T-helper 2 cell treated with Interferon-gamma antibody and Interleukin-4, amounts not matched to agents 5 μg/mL and 100 μg/mL, for 36 hours (primary cell): Measurements from ENCODE around the gene SH3PXD2A.

ENCODE experiments used
- DNase-seq: peaks from one replicate; pipeline ENCODE4 v3.0.0; 2021; ENCODE audit warnings: low spot score
- H3K27ac Mint-ChIP-seq: one replicate; pipeline ENCODE4 v1.8.0; 2021; ENCODE audit warnings: mild to moderate bottlenecking, mixed read lengths
- H3K27me3 Mint-ChIP-seq: one replicate; pipeline ENCODE4 v1.8.0; 2021; ENCODE audit warnings: low read depth, mixed read lengths
- H3K36me3 Mint-ChIP-seq: one replicate; pipeline ENCODE4 v1.8.0; 2021; ENCODE audit warnings: low read depth, mixed read lengths
- H3K4me1 Mint-ChIP-seq: one replicate; pipeline ENCODE4 v1.8.0; 2021; ENCODE audit warnings: low read depth, mixed read lengths
- H3K4me3 Mint-ChIP-seq: one replicate; pipeline ENCODE4 v1.8.0; 2022; ENCODE audit warnings: mild to moderate bottlenecking, moderate library complexity, mixed read lengths
- H3K9me3 Mint-ChIP-seq: one replicate; pipeline ENCODE4 v1.8.0; 2021; ENCODE audit warnings: mixed read lengths

Gene SH3PXD2A

DNA sequence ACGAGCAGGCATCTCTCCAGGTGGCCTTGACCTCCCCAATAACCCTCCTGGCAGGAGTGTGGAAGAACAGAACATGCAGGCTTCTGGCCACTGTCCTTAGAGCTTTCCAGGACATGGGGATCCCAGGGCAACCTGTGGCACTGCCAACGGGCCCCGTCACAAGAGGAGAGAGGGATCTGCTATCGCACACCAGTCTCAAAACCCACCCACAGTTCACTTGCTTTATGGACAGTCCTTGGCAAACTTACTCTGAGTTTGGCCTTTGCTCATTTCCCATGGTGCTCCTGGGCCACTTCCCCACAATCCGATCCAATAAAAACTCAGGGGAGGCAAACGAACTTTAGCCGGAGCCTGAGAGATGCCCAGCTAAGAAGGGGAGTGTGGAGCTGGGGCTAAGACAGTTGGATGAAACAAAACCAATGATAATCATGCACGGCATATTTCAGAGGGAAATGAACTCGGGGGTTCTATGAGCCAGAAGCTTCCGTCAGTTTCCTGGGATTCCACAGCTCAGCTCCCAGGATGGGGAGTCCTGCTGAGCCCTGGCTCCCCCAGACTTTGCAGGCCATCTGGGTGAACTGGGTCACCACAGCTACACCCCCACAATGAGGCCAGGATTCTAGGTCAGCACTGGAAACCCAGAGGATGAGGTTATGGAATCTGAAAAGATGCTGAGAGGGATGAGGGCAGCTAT is 203.4 kb downstream of the SH3PXD2A start:
- Mint-ChIP-seq H3K36me3 (peaks cover 3% of the 10 kb centered on the region), H3K4me3 (no peak overlapping the region), H3K9me3 (peaks cover 1% of the 10 kb centered on the region)

DNA sequence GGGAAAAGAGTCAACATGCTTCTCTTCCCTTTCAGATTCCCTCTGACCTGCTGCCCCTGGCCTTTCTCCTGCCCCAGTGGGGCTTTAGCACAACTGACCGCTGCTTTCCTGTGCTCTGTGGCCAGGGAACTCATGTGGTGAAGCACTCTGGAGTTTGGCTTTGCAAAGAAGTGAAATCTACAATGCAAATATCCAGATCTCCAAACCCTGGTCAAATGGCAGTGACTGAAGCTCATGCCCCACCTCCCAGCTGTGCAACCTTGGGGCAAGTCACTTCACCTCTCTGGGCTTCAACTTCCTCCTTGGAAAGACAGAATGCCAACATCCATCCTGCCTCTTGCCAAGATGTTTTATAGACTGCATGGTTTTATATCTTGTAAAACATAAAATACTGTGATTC is 204.0 kb downstream of the SH3PXD2A start:
- Mint-ChIP-seq H3K27ac (no peak overlapping the region), H3K9me3 (no peaks in the 10 kb centered on the region), H3K4me3 (no peak overlapping the region), H3K36me3 (no peaks in the 10 kb centered on the region), H3K4me1 (peaks cover 4% of the 10 kb centered on the region), H3K27me3 (no peaks in the 10 kb centered on the region)
- no peak for DNase-seq

More for the DNA sequence above, 203.4 kb downstream of the SH3PXD2A start:
- Mint-ChIP-seq H3K27ac (no peak overlapping the region), H3K4me1 (peaks cover 4% of the 10 kb centered on the region), H3K27me3 (no peaks in the 10 kb centered on the region)
- DNase-seq = no peak

- Mint-ChIP-seq H3K27ac (no peak overlapping the region), H3K4me3 (no peak overlapping the region), H3K27me3 (no peaks in the 10 kb centered on the region), H3K4me1 (peaks cover 4% of the 10 kb centered on the region), H3K9me3 (no peaks in the 10 kb centered on the region), H3K36me3 (no peaks in the 10 kb centered on the region)
- DNase-seq = no peak
Measured at GRCh38 chr10:103649654-103650423, 205.5 kb downstream of the SH3PXD2A start.

DNA sequence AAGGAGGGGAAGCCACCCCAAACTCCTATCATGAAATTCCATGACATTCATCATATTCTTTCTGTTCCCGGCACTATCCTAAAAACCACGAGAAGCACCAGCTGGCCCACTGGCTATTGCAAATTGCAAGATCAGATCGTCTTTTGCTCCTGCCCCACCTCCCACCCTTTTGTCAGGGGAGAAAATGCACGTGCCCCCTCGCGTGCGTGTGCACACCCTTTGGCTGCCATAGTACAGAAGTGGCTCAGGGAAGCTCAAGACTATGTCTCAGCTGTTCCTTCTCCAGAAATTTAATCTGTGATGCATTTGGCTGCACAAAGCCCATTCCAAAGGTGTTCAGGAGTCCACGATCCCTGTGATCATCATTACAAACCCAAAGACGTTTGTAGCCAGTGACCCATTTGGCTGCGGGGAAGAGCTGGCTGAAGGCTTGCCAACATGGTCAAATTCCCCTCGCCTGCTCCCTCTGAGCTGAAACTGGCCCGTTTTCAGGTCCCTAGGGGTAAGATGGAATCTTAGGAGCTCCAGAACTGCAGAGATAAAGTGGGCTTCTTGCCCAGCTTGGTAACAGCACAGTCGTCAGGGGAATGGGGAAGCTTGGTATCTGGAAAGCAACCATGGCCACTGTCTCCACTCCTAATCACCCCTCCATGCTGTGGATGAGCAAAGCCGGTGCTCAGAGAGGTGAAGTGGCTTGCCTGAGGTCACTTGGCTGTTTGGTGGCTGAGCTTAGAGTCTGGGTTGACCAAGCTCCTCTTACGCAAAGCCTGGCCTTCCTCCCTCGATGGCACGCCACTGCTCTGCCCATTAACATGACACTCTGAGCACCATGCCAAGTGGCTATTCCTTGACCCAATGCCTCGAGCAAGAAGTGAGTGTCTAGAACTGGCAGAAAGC is 206.5 kb downstream of the SH3PXD2A start:
- H3K9me3 Mint-ChIP-seq = no peaks in the 10 kb centered on the region
- H3K27me3 Mint-ChIP-seq = no peaks in the 10 kb centered on the region
- no peak for DNase-seq
- H3K36me3 Mint-ChIP-seq = no peaks in the 10 kb centered on the region
- H3K27ac Mint-ChIP-seq = no peak overlapping the region
- H3K4me1 Mint-ChIP-seq = peaks cover 4% of the 10 kb centered on the region
- H3K4me3 Mint-ChIP-seq = no peak overlapping the region

GRCh38 chr10:103648251-103648635 is 207.1 kb downstream of the SH3PXD2A start:
- Mint-ChIP-seq H3K9me3 (no peaks in the 10 kb centered on the region), H3K36me3 (no peaks in the 10 kb centered on the region), H3K27me3 (no peaks in the 10 kb centered on the region), H3K27ac (no peak overlapping the region), H3K4me1 (peaks cover 4% of the 10 kb centered on the region), H3K4me3 (no peak overlapping the region)
- no peak for DNase-seq

- H3K36me3 Mint-ChIP-seq = no peaks in the 10 kb centered on the region
- H3K4me1 Mint-ChIP-seq = no peaks in the 10 kb centered on the region
- no peaks in the 10 kb centered on the region for H3K27me3 Mint-ChIP-seq
- no peak for DNase-seq
- H3K4me3 Mint-ChIP-seq = no peak overlapping the region
- H3K27ac Mint-ChIP-seq = no peak overlapping the region
- no peaks in the 10 kb centered on the region for H3K9me3 Mint-ChIP-seq
Measured at GRCh38 chr10:103646304-103646703, 209.1 kb downstream of the SH3PXD2A start.

GRCh38 chr10:103645141-103646054 is 210.0 kb downstream of the SH3PXD2A start:
- no peak for DNase-seq
- Mint-ChIP-seq H3K9me3 (no peaks in the 10 kb centered on the region), H3K36me3 (no peaks in the 10 kb centered on the region), H3K4me1 (no peaks in the 10 kb centered on the region), H3K4me3 (no peak overlapping the region), H3K27ac (no peak overlapping the region), H3K27me3 (no peaks in the 10 kb centered on the region)

DNA sequence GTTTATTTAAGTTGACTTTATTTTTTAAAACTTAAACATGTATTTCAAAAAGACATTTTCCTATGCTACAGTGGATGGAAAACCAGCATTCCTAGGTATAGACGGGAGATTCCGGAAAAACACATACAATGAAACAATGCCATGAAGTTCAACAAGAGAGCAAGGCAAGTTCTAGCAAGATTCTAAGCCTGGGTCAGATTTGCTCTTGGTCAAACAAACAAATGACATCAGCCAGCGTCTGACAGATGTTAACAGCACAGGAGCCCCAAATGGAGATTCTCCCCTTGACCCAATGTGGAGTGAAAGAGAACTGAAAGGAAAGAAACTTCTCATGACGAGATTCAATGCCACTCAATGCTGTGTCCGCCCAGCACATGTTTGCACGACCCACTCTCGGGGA is 212.0 kb downstream of the SH3PXD2A start:
- Mint-ChIP-seq H3K4me1 (no peaks in the 10 kb centered on the region), H3K27me3 (no peaks in the 10 kb centered on the region), H3K36me3 (no peaks in the 10 kb centered on the region), H3K9me3 (no peaks in the 10 kb centered on the region), H3K27ac (no peak overlapping the region), H3K4me3 (no peak overlapping the region)
- no peak for DNase-seq

- H3K9me3 Mint-ChIP-seq = no peaks in the 10 kb centered on the region
- no peak for DNase-seq
- H3K4me1 Mint-ChIP-seq = no peaks in the 10 kb centered on the region
- no peak overlapping the region for H3K27ac Mint-ChIP-seq
- H3K4me3 Mint-ChIP-seq = no peak overlapping the region
- H3K36me3 Mint-ChIP-seq = no peaks in the 10 kb centered on the region
- no peaks in the 10 kb centered on the region for H3K27me3 Mint-ChIP-seq
Measured at GRCh38 chr10:103641326-103641725, 214.1 kb downstream of the SH3PXD2A start.

GRCh38 chr10:103640436-103641181 is 214.8 kb downstream of the SH3PXD2A start:
- Mint-ChIP-seq H3K9me3 (no peaks in the 10 kb centered on the region), H3K36me3 (no peaks in the 10 kb centered on the region), H3K4me1 (no peaks in the 10 kb centered on the region), H3K27me3 (no peaks in the 10 kb centered on the region), H3K27ac (no peak overlapping the region), H3K4me3 (no peak overlapping the region)
- no peak for DNase-seq

DNA sequence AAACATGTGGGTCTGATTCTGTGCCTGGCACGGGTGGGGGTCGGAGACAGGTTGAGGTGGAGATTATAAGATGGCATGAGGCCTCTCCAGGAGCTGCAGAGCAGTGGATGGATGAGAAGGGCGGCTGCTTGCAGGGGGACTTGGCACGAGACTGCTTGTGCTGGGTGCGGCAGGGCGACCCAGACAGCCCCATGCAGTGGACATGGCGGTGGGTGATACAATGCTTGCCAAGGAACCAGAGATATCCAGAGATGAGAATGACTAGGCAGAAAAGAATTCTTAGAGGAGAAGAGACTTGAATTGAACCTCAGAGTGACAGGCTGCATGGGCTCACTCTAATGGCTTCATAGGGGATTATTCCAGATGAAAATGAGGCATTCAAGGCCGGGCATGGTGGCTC is 216.4 kb downstream of the SH3PXD2A start:
- Mint-ChIP-seq H3K27ac (no peak overlapping the region), H3K36me3 (no peaks in the 10 kb centered on the region), H3K9me3 (no peaks in the 10 kb centered on the region), H3K4me3 (no peak overlapping the region), H3K27me3 (no peaks in the 10 kb centered on the region), H3K4me1 (no peaks in the 10 kb centered on the region)
- no peak for DNase-seq

DNA sequence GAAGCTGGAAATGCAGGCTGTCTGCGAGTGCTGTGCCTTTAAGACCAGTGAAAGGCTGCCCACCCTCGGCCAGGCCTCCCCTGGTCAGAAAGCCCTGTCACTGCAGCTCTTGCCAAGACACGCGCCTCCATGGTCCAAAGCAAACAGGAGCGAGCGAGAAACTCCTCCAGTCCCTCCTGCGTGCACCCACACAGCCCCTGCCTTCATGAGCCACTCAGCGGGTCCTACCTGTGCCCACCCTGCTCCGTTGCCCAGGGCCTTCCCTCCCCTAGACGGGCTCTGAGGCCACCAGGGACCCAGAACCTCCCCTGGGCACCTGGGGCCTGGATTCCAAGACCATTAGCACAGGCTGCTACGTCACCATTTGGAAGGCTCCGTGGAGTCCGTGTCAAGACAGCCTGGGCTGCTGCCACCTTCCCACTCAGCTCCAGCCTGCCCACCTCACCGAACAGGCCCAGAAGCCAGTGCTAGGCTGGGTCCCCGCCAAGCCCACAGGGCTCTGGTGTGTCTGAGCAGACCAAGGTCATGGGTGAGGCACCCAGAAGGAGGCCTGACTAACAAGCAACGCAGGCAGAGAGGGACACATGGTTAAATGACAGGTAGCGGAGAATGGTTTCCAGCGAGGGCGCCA is 217.3 kb downstream of the SH3PXD2A start:
- Mint-ChIP-seq H3K9me3 (no peaks in the 10 kb centered on the region), H3K27me3 (no peaks in the 10 kb centered on the region), H3K4me3 (no peak overlapping the region), H3K27ac (no peak overlapping the region), H3K36me3 (no peaks in the 10 kb centered on the region), H3K4me1 (no peaks in the 10 kb centered on the region)
- no peak for DNase-seq
